ENCODE measurements around the gene POC1A. TPM values are rescaled to one million over a fixed set of nuclear protein-coding genes. Genes with fewer than 3 reads are reported as not detected.

POC1A gene
- total and polyA plus RNA-seq, 2 donors (not counting 1 experiment from before 2014, with no cell fraction given), result 3.8 to 17.7 TPM

DNA sequence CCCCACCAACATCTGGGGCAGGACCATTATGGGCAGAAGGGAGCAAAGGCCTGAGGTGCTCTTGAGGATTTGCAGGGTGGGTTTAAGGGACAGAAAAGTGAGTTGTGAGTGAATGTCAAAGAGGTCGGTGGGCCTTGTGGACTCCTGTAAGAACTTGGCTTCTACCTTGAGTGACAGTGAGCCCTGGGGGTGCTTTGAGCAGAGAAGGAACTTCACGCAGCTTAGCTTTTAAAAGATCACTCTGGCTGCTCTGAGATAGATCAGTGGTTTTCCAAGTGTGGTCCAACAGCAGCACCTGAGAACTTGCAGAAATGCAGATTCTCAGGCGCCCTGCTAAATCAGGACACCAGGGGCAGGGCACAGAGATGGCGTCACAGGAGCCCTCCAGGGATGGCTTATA, 28.5 kb upstream of the POC1A start:
- Histone ChIP-seq H2AFZ (ENCODE audit: low read length) (no peak overlapping the region), H3K9me3 (ENCODE audit: control insufficient read depth, insufficient read depth, low read depth, low read length) (no peaks in the 10 kb centered on the region), H3K79me2 (ENCODE audit: control insufficient read depth, insufficient read depth, low read length) (no peaks in the 10 kb centered on the region), H3K4me1 (ENCODE audit: control insufficient read depth, extremely low read depth, insufficient read depth, low read length) (no peaks in the 10 kb centered on the region), H3K36me3 (ENCODE audit: control insufficient read depth, insufficient read depth, low read length) (no peaks in the 10 kb centered on the region), H3K9ac (ENCODE audit: insufficient read depth, low read length) (no peak overlapping the region), H3K4me3 (replicated peaks in 1 of 4; ENCODE audit: control extremely low read depth in 1 of 4, insufficient read depth in 1 of 4, low read depth in 3 of 4, low read length in 4 of 4) (no peak overlapping the region), H3K27ac (ENCODE audit: insufficient read depth, low read length) (no peak overlapping the region), H3K27me3 (ENCODE audit: control insufficient read depth, insufficient read depth, low read length) (no peaks in the 10 kb centered on the region), H3K4me2 (ENCODE audit: extremely low read depth, insufficient read depth, low read length) (no peak overlapping the region), H4K20me1 (ENCODE audit: control insufficient read depth, extremely low read depth, insufficient read depth, low read length) (no peaks in the 10 kb centered on the region)
- TF ChIP-seq, protein P1, sequence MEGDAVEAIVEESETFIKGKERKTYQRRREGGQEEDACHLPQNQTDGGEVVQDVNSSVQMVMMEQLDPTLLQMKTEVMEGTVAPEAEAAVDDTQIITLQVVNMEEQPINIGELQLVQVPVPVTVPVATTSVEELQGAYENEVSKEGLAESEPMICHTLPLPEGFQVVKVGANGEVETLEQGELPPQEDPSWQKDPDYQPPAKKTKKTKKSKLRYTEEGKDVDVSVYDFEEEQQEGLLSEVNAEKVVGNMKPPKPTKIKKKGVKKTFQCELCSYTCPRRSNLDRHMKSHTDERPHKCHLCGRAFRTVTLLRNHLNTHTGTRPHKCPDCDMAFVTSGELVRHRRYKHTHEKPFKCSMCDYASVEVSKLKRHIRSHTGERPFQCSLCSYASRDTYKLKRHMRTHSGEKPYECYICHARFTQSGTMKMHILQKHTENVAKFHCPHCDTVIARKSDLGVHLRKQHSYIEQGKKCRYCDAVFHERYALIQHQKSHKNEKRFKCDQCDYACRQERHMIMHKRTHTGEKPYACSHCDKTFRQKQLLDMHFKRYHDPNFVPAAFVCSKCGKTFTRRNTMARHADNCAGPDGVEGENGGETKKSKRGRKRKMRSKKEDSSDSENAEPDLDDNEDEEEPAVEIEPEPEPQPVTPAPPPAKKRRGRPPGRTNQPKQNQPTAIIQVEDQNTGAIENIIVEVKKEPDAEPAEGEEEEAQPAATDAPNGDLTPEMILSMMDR (conservative IDR thresholded peaks at IDR 0.05 in 1 of 2, IDR thresholded peaks at IDR 0.05 in 1 of 2; ENCODE audit: low read depth in 1 of 2, low read length in 2 of 2), result no peak
- no peak for TF ChIP-seq EZH2 (IDR thresholded peaks at IDR 0.05; ENCODE audit: low read length, missing control alignments)
- no peak for DNase-seq (ENCODE audit: low read depth in 2 of 2)

DNA sequence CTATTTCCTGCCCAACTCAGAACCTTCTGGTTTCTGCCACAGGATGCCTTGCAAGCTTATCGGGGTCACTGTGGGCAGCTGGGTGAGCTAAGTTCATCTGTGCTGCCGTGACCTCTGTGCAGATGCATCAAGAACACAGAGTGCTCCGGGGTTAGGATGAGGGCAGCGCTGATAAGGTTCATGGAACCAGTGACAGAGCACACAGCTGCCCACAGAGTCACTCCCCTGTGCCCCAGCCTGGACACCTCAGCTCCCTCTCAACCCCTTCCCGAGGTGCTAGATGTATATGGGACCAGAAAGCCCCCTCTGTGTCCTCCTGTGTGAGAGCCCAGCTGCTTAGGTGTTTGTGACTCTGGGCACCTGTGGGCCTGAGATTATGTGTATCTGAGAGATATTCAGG, 28.0 kb upstream of the POC1A start:
- Histone ChIP-seq H3K9me3 (ENCODE audit: control insufficient read depth, insufficient read depth, low read depth, low read length) (no peaks in the 10 kb centered on the region), H4K20me1 (ENCODE audit: control insufficient read depth, extremely low read depth, insufficient read depth, low read length) (no peaks in the 10 kb centered on the region), H2AFZ (ENCODE audit: low read length) (no peak overlapping the region), H3K36me3 (ENCODE audit: control insufficient read depth, insufficient read depth, low read length) (no peaks in the 10 kb centered on the region), H3K27ac (ENCODE audit: insufficient read depth, low read length) (no peak overlapping the region), H3K79me2 (ENCODE audit: control insufficient read depth, insufficient read depth, low read length) (no peaks in the 10 kb centered on the region), H3K27me3 (ENCODE audit: control insufficient read depth, insufficient read depth, low read length) (no peaks in the 10 kb centered on the region), H3K4me2 (ENCODE audit: extremely low read depth, insufficient read depth, low read length) (no peak overlapping the region), H3K4me1 (ENCODE audit: control insufficient read depth, extremely low read depth, insufficient read depth, low read length) (no peaks in the 10 kb centered on the region), H3K4me3 (replicated peaks in 1 of 4; ENCODE audit: control extremely low read depth in 1 of 4, insufficient read depth in 1 of 4, low read depth in 3 of 4, low read length in 4 of 4) (no peak overlapping the region), H3K9ac (ENCODE audit: insufficient read depth, low read length) (no peak overlapping the region)
- no peak for DNase-seq (ENCODE audit: low read depth in 2 of 2)
- TF ChIP-seq, protein P1 (conservative IDR thresholded peaks at IDR 0.05 in 1 of 2, IDR thresholded peaks at IDR 0.05 in 1 of 2; ENCODE audit: low read depth in 1 of 2, low read length in 2 of 2), result no peak
- TF ChIP-seq EZH2 (IDR thresholded peaks at IDR 0.05; ENCODE audit: low read length, missing control alignments), result no peak

DNA sequence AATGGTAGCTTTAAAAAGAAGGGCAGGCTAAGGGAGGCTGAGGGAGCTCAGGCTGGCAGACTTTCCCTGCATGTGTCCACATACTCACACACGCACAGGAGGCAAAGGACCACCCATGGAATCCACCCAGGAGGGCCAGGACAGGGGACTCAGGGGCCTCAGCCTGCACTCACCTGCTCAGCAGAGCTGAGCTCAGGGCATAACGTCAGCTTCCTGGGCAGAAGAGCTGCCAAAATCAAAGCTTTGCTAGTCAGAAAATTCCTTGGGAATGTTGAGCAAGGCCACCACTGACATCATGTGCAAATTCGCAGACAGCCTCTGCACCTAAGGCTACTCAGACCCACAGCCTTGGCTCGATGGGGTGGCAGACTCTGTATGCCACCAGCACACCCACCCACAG, 27.3 kb upstream of the POC1A start:
- no peaks in the 10 kb centered on the region for H3K27me3 ChIP-seq (ENCODE audit: control insufficient read depth, insufficient read depth, low read length)
- peaks cover 2% of the 10 kb centered on the region for H3K4me1 ChIP-seq (ENCODE audit: control insufficient read depth, extremely low read depth, insufficient read depth, low read length)
- H3K27ac ChIP-seq (ENCODE audit: insufficient read depth, low read length), result no peak overlapping the region
- no peaks in the 10 kb centered on the region for H3K36me3 ChIP-seq (ENCODE audit: control insufficient read depth, insufficient read depth, low read length)
- H3K4me3 ChIP-seq (replicated peaks in 1 of 4; ENCODE audit: control extremely low read depth in 1 of 4, insufficient read depth in 1 of 4, low read depth in 3 of 4, low read length in 4 of 4), result no peak overlapping the region
- DNase-seq (ENCODE audit: low read depth in 2 of 2), result peak; percentile 45 to 69
- H3K79me2 ChIP-seq (ENCODE audit: control insufficient read depth, insufficient read depth, low read length), result no peaks in the 10 kb centered on the region
- H3K9me3 ChIP-seq (ENCODE audit: control insufficient read depth, insufficient read depth, low read depth, low read length), result no peaks in the 10 kb centered on the region
- TF ChIP-seq EZH2 (IDR thresholded peaks at IDR 0.05; ENCODE audit: low read length, missing control alignments), result no peak
- TF ChIP-seq, protein P1 (conservative IDR thresholded peaks at IDR 0.05 in 1 of 2, IDR thresholded peaks at IDR 0.05 in 1 of 2; ENCODE audit: low read depth in 1 of 2, low read length in 2 of 2), result no peak
- H3K4me2 ChIP-seq (ENCODE audit: extremely low read depth, insufficient read depth, low read length), result no peak overlapping the region
- no peaks in the 10 kb centered on the region for H4K20me1 ChIP-seq (ENCODE audit: control insufficient read depth, extremely low read depth, insufficient read depth, low read length)
- H3K9ac ChIP-seq (ENCODE audit: insufficient read depth, low read length), result no peak overlapping the region
- H2AFZ ChIP-seq (ENCODE audit: low read length), result no peak overlapping the region

Measured in fibroblast of lung (primary cell).